ENCODE measurements around the gene LGR5.
"Not testable (repeated sequence)": the region's sequence is repeated elsewhere in the genome, so short reads cannot be mapped to it uniquely, and the experiment has no call there.

LGR5 gene

GRCh38 chr12:71565535-71565934 is 125.9 kb downstream of the LGR5 start:
- no peak overlapping the region for H3K4me3 ChIP-seq (ENCODE audit: low read length)
- no peak for TF ChIP-seq CTCF (IDR thresholded peaks at IDR 0.05; ENCODE audit: insufficient read depth, low read depth, low read length, missing control alignments)
- DNase-seq (ENCODE audit: low read depth): no peak

- no peak overlapping the region for H3K4me3 ChIP-seq (ENCODE audit: low read length)
- no peak for DNase-seq (ENCODE audit: low read depth)
- no peak for TF ChIP-seq CTCF (IDR thresholded peaks at IDR 0.05; ENCODE audit: insufficient read depth, low read depth, low read length, missing control alignments)
These were observed 127.1 kb downstream of the LGR5 start for GRCh38 chr12:71566655-71567054.

- no peak overlapping the region for H3K4me3 ChIP-seq (ENCODE audit: low read length)
- TF ChIP-seq CTCF (IDR thresholded peaks at IDR 0.05; ENCODE audit: insufficient read depth, low read depth, low read length, missing control alignments): peak; percentile 22
- DNase-seq (ENCODE audit: low read depth): peak; percentile 80
These were observed 127.9 kb downstream of the LGR5 start for GRCh38 chr12:71567537-71567936.

GRCh38 chr12:71569885-71570284 is 130.3 kb downstream of the LGR5 start:
- DNase-seq (ENCODE audit: low read depth): peak; percentile 66
- not testable (repeated sequence) for H3K4me3 ChIP-seq (ENCODE audit: low read length)

GRCh38 chr12:71576496-71576895 is 136.9 kb downstream of the LGR5 start:
- no peak for DNase-seq (ENCODE audit: low read depth)
- no peak overlapping the region for H3K4me3 ChIP-seq (ENCODE audit: low read length)
- TF ChIP-seq CTCF (IDR thresholded peaks at IDR 0.05; ENCODE audit: insufficient read depth, low read depth, low read length, missing control alignments): no peak

- no peak for TF ChIP-seq CTCF (IDR thresholded peaks at IDR 0.05; ENCODE audit: insufficient read depth, low read depth, low read length, missing control alignments)
- H3K4me3 ChIP-seq (ENCODE audit: low read length): no peak overlapping the region
- DNase-seq (ENCODE audit: low read depth): no peak
These were observed 139.2 kb downstream of the LGR5 start for GRCh38 chr12:71578694-71579258.

GRCh38 chr12:71581206-71581605 is 141.6 kb downstream of the LGR5 start:
- no peak overlapping the region for H3K4me3 ChIP-seq (ENCODE audit: low read length)
- no peak for TF ChIP-seq CTCF (IDR thresholded peaks at IDR 0.05; ENCODE audit: insufficient read depth, low read depth, low read length, missing control alignments)

More at GRCh38 chr12:71581206-71581605, 141.6 kb downstream of the LGR5 start:
- DNase-seq (ENCODE audit: low read depth): peak; percentile 98
